H9 (cell line): ENCODE data around the gene PHC3. TPM values are rescaled to one million over a fixed set of nuclear protein-coding genes. Genes with fewer than 3 reads are reported as not detected.

Experiments used
- DNase-seq: peaks from one replicate; pipeline ENCODE4 v3.0.0-alpha.2; 2017
- H2AFZ ChIP-seq: one replicate; pipeline ENCODE4 v1.6.1; 2013; ENCODE audit warnings: mild to moderate bottlenecking, low read length, control low read depth, moderate library complexity
- H2AK5ac ChIP-seq: 2 replicates; pipeline ENCODE4 v1.6.1; 2013; ENCODE audit warnings: low read length, control low read depth, mixed read lengths; ENCODE audit not compliant: insufficient read length
- H2BK120ac ChIP-seq: one replicate; pipeline ENCODE4 v1.6.1; 2013; ENCODE audit warnings: low read depth, mild to moderate bottlenecking, low read length, control low read depth, inconsistent platforms; ENCODE audit not compliant: poor library complexity, severe bottlenecking
- H2BK12ac ChIP-seq: 2 replicates; pipeline ENCODE4 v1.6.1; 2013; ENCODE audit warnings: low read length, control low read depth, mixed read lengths, low read depth; ENCODE audit not compliant: insufficient read length
- H2BK15ac ChIP-seq: 2 replicates; pipeline ENCODE4 v1.6.1; 2013; ENCODE audit warnings: low read depth, low read length, control low read depth
- H2BK20ac ChIP-seq: one replicate; pipeline ENCODE4 v1.6.1; 2013; ENCODE audit warnings: low read depth, mild to moderate bottlenecking, low read length, control low read depth, inconsistent platforms; ENCODE audit not compliant: poor library complexity, severe bottlenecking
- H2BK5ac ChIP-seq: 2 replicates; pipeline ENCODE4 v1.6.1; 2013; ENCODE audit warnings: low read length, control low read depth, mixed read lengths; ENCODE audit not compliant: insufficient read length
- H3K14ac ChIP-seq: 2 replicates; pipeline ENCODE4 v1.6.1; 2013; ENCODE audit warnings: low read length, control low read depth; ENCODE audit not compliant: insufficient read depth
- H3K18ac ChIP-seq: 2 replicates; pipeline ENCODE4 v1.6.1; 2013; ENCODE audit warnings: low read depth, mild to moderate bottlenecking, mixed read lengths, low read length, control low read depth; ENCODE audit not compliant: insufficient read length
- H3K23ac ChIP-seq: 2 replicates; pipeline ENCODE4 v1.6.1; 2013; ENCODE audit warnings: low read length, control low read depth, mixed read lengths, low read depth; ENCODE audit not compliant: insufficient read length
- H3K23me2 ChIP-seq: 2 replicates; pipeline ENCODE4 v1.6.1; 2013; ENCODE audit warnings: low read depth, mild to moderate bottlenecking, mixed read lengths, low read length, control low read depth; ENCODE audit not compliant: insufficient read length, poor library complexity, severe bottlenecking
- H3K27ac ChIP-seq: 2 replicates; pipeline ENCODE4 v1.5.1; 2013; ENCODE audit warnings: low read length, control low read depth, mixed read lengths, low read depth; ENCODE audit not compliant: insufficient read length
- H3K27me3 ChIP-seq: 2 replicates; pipeline ENCODE4 v1.6.1; 2013; ENCODE audit warnings: low read length, control low read depth, inconsistent platforms; ENCODE audit not compliant: insufficient read depth
- H3K4ac ChIP-seq: 2 replicates; pipeline ENCODE4 v1.6.1; 2013; ENCODE audit warnings: low read depth, mild to moderate bottlenecking, control low read depth, inconsistent platforms, low read length, moderate library complexity
- H3K4me1 ChIP-seq: 2 replicates; pipeline ENCODE4 v1.6.1; 2013; ENCODE audit warnings: low read length, control low read depth, inconsistent platforms; ENCODE audit not compliant: insufficient read depth
- H3K4me2 ChIP-seq: 2 replicates; pipeline ENCODE4 v1.6.1; 2013; ENCODE audit warnings: low read length, control low read depth, mixed read lengths; ENCODE audit not compliant: insufficient read length, insufficient read depth
- H3K56ac ChIP-seq: 2 replicates; pipeline ENCODE4 v1.6.1; 2013; ENCODE audit warnings: low read depth, mild to moderate bottlenecking, mixed read lengths, low read length, control low read depth; ENCODE audit not compliant: insufficient read length
- H3K79me1 ChIP-seq: 2 replicates; pipeline ENCODE4 v1.6.1; 2013; ENCODE audit warnings: low read depth, mild to moderate bottlenecking, moderate library complexity, low read length, control low read depth, inconsistent platforms; ENCODE audit not compliant: insufficient read depth, poor library complexity, severe bottlenecking
- H3K79me2 ChIP-seq: 2 replicates; pipeline ENCODE4 v1.6.1; 2013; ENCODE audit warnings: low read length, control low read depth, inconsistent platforms; ENCODE audit not compliant: insufficient read depth
- H3K9ac ChIP-seq: 2 replicates; pipeline ENCODE4 v1.6.1; 2013; ENCODE audit warnings: low read length, control low read depth, mixed read lengths; ENCODE audit not compliant: insufficient read length; ENCODE audit errors: extremely low read depth
- H3K9me3 ChIP-seq: one replicate; pipeline ENCODE4 v1.6.1; 2013; ENCODE audit warnings: low read depth, low read length, inconsistent platforms; ENCODE audit not compliant: control insufficient read depth
- H3T11ph ChIP-seq: one replicate; pipeline ENCODE4 v1.6.1; 2013; ENCODE audit warnings: mild to moderate bottlenecking, low read length, control low read depth, inconsistent platforms
- H4K20me1 ChIP-seq: one replicate; pipeline ENCODE4 v1.6.1; 2013; ENCODE audit not compliant: control insufficient read depth, insufficient read length, insufficient read depth
- H4K5ac ChIP-seq: 2 replicates; pipeline ENCODE4 v1.6.1; 2013; ENCODE audit warnings: low read depth, mild to moderate bottlenecking, mixed read lengths, low read length, control low read depth; ENCODE audit not compliant: insufficient read length
- H4K8ac ChIP-seq: replicated peaks from 2 replicates; pipeline ENCODE4 v1.6.1; 2013; ENCODE audit warnings: low read length, control low read depth, mixed read lengths, low read depth; ENCODE audit not compliant: insufficient read length
- H4K91ac ChIP-seq: 2 replicates; pipeline ENCODE4 v1.6.1; 2013; ENCODE audit warnings: low read depth, mild to moderate bottlenecking, moderate library complexity, mixed read lengths, low read length, control low read depth; ENCODE audit not compliant: insufficient read length
- H3K27ac Mint-ChIP-seq, 3 experiments: 2 replicates in 2 of 3; 3 replicates in 1 of 3; pipeline ENCODE4 v1.8.0; 2020 to 2021; ENCODE audit warnings: mixed read lengths in 3 of 3, mild to moderate bottlenecking in 1 of 3, moderate library complexity in 1 of 3
- H3K27me3 Mint-ChIP-seq: 2 replicates; pipeline ENCODE4 v1.8.0; 2021; ENCODE audit warnings: low read depth, mild to moderate bottlenecking, moderate library complexity, mixed read lengths
- H3K36me3 Mint-ChIP-seq, 3 experiments: 2 replicates in 2 of 3; 3 replicates in 1 of 3; pipeline ENCODE4 v1.8.0; 2020 to 2021; ENCODE audit warnings: low read depth in 3 of 3, mixed read lengths in 3 of 3; ENCODE audit not compliant: insufficient read depth in 1 of 3
- H3K4me1 Mint-ChIP-seq, 2 experiments: 2 replicates each; pipeline ENCODE4 v1.8.0; 2020; ENCODE audit warnings: mixed read lengths in 2 of 2
- H3K4me3 Mint-ChIP-seq, 2 experiments: 2 replicates in 1 of 2; 3 replicates in 1 of 2; pipeline ENCODE4 v1.8.0; 2020 to 2021; ENCODE audit warnings: mild to moderate bottlenecking in 2 of 2, mixed read lengths in 2 of 2, moderate library complexity in 1 of 2
- H3K9me3 Mint-ChIP-seq, 2 experiments: 2 replicates in 1 of 2; 3 replicates in 1 of 2; pipeline ENCODE4 v1.8.0; 2020; ENCODE audit warnings: mild to moderate bottlenecking in 2 of 2, mixed read lengths in 2 of 2, moderate library complexity in 1 of 2
- whole genome bisulfite sequencing: extraction: QIAGEN DNeasy Blood & Tissue Kit; methylation state at CpG from one replicate; pipeline ENCODE4 v1.1.7; 2013; ENCODE audit warnings: missing lambda C conversion rate, low lambda C conversion rate, mixed read lengths; ENCODE audit not compliant: insufficient read length; ENCODE audit errors: extremely low coverage; 5-methylcytosine and 5-hydroxymethylcytosine counted together
- total RNA-seq: library from RNA; stranded (reverse); gene quantifications from 2 replicates; pipeline ENCODE4 v1.2.1, GENCODE V29; 2021
- TF ChIP-seq, protein P1 (sequence below): fragments of 200-600 bp; sonication (generic); conservative IDR thresholded peaks from 3 replicates; pipeline ENCODE4 v1.8.0; 2021; ENCODE audit warnings: antibody characterized with exemption, mild to moderate bottlenecking

Gene PHC3
- total RNA-seq, 1 experiment from 2014 or later: 26.4 TPM

DNA sequence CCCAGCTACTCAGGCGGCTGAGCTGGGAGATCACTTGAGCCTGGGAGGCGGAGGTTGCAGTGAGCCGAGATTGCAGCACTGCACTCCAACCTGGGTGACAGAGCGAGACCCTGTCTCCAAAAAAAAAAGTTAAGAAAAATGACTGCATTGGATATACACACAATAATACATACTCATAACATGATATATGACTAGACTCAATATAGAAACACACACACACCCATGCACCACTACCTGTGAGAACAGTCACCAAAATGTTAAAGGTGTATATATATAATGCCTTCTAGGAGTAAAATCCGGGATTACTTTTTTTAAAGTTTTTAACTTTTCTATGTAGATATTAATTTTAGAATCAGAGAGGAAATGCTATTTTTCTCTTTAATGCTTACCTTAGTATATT is 25.9 kb downstream of the PHC3 start:
- H2AK5ac ChIP-seq: no peak overlapping the region
- Mint-ChIP-seq H3K36me3 (peaks cover 17 to 26% (median 22%) of the 10 kb centered on the region in 3 experiments; a peak in 6 of 7 replicates), H3K27ac (no peak overlapping the region), H3K27me3 (no peaks in the 10 kb centered on the region), H3K9me3 (no peaks in the 10 kb centered on the region), H3K4me1 (peaks cover 10 to 14% of the 10 kb centered on the region in 2 experiments), H3K4me3 (no peak overlapping the region)
- WGBS: no CpG with 5 or more reads among the region's 5 CpGs
- H2AFZ ChIP-seq: no peak overlapping the region
- H3K4ac ChIP-seq: no peak overlapping the region
- H3K79me2 ChIP-seq: peaks cover 2% of the 10 kb centered on the region; the same call in 1 of the 2 replicates
- no peak overlapping the region for H2BK5ac ChIP-seq
- H4K91ac ChIP-seq: no peak overlapping the region
- H3K4me1 ChIP-seq: no peaks in the 10 kb centered on the region
- no peak overlapping the region for H2BK20ac ChIP-seq
- no peaks in the 10 kb centered on the region for H4K20me1 ChIP-seq
- H2BK15ac ChIP-seq: no peak overlapping the region
- H4K5ac ChIP-seq: no peak overlapping the region
- H3K27ac ChIP-seq: no peak overlapping the region
- no peak overlapping the region for H3K14ac ChIP-seq
- H3K4me2 ChIP-seq: no peak overlapping the region
- no peaks in the 10 kb centered on the region for H3K9me3 ChIP-seq
- H3K79me1 ChIP-seq: peaks cover 12% of the 10 kb centered on the region
- no peak overlapping the region for H3K9ac ChIP-seq
- TF ChIP-seq, protein P1, sequence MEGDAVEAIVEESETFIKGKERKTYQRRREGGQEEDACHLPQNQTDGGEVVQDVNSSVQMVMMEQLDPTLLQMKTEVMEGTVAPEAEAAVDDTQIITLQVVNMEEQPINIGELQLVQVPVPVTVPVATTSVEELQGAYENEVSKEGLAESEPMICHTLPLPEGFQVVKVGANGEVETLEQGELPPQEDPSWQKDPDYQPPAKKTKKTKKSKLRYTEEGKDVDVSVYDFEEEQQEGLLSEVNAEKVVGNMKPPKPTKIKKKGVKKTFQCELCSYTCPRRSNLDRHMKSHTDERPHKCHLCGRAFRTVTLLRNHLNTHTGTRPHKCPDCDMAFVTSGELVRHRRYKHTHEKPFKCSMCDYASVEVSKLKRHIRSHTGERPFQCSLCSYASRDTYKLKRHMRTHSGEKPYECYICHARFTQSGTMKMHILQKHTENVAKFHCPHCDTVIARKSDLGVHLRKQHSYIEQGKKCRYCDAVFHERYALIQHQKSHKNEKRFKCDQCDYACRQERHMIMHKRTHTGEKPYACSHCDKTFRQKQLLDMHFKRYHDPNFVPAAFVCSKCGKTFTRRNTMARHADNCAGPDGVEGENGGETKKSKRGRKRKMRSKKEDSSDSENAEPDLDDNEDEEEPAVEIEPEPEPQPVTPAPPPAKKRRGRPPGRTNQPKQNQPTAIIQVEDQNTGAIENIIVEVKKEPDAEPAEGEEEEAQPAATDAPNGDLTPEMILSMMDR: no peak
- H3T11ph ChIP-seq: no peak overlapping the region
- no peak overlapping the region for H3K56ac ChIP-seq
- H3K23ac ChIP-seq: no peak overlapping the region
- H4K8ac ChIP-seq: no peak overlapping the region
- no peak overlapping the region for H3K18ac ChIP-seq
- DNase-seq: no peak
- H2BK120ac ChIP-seq: no peak overlapping the region
- no peak overlapping the region for H2BK12ac ChIP-seq
- H3K23me2 ChIP-seq: no peaks in the 10 kb centered on the region
- no peaks in the 10 kb centered on the region for H3K27me3 ChIP-seq
